GM11168 (cell line): ENCODE results near the gene MADD.

Source experiments
- in situ Hi-C: fragments of 300-500 bp; cut with MboI; formaldehyde crosslinking; loops from one replicate; pipeline ENCODE4 v1.12.0; 2022; ENCODE audit warnings: low sequenced_read_pairs; ENCODE audit not compliant: unreplicated experiment

Gene MADD

DNA sequence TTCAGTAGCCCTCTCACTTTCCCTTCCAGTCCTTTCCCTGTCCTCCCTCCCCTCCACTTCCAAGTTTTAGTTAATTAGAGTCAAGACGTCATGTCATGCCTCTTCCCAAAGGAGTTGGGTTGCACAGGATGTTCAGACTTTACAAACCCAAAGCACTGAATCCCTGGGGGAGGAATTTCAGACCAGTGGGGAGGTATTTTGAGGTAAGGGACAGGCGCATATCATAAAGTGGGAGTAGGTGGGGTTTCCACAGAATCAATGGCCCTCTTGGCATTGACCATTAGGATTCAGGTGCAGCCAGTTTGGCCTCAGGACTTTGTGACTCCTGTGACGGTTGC, 20.6 kb upstream of the MADD start:
- in situ Hi-C loops = no loop called here

DNA sequence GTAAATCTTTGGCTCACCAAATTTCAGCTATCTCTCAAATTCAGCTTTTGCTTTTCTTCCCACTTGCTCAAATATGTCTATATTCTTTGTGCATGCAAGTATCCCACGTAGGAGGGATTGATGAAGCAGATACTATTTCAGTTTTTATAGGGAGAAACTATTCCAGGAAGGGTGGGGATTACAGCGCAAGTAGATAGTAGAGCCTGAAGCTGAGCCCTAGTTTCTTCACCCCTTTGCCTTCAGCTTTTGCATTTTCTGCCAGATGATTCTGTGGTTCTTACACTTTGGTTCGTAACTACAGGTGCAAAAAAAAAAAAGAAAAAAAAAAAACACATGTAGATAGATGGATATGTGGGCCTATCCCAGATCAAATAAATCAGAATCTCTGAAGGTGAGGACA, 18.2 kb upstream of the MADD start:
- in situ Hi-C loops = no loop called here

DNA sequence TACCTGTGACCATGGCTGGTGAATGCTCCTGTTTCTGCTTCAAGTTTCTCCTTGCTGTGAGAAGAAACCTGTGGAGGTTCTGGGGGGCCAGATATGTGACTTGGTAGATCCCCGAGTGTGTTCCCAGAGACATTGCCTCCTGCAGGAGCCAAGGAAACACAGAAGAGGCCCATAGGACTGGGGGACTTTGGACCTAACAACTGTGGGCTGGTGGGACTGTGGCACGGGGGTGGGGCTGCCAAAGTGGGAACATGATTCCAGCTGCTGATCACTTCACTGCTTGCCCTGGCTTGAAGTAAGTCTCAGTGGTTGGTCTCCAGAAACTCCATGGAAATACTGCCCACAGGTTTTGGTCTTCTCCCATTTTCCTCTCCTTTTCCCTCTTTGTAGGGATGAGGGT, 16.3 kb upstream of the MADD start:
- in situ Hi-C loops = no loop called here

DNA sequence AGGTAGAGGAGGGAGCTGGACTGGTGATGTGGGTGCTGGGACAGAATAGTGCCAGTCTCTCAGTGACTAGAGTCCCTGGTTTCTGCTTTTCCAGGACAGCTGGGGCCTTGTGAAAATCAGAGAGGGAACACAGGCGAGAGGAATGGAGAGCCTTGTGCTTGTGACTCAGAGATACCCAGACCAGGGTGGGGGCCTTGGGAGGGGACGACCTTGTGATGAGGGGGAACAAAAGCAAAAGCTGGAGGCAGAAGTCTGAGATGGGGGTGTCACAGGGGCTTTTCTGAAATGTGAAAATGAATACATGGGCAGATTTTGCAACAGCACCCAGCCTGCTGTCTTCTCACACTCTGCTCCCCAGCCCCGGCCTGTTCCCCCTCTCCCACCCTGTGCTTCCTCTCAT, 15.5 kb upstream of the MADD start:
- in situ Hi-C loops = no loop called here

DNA sequence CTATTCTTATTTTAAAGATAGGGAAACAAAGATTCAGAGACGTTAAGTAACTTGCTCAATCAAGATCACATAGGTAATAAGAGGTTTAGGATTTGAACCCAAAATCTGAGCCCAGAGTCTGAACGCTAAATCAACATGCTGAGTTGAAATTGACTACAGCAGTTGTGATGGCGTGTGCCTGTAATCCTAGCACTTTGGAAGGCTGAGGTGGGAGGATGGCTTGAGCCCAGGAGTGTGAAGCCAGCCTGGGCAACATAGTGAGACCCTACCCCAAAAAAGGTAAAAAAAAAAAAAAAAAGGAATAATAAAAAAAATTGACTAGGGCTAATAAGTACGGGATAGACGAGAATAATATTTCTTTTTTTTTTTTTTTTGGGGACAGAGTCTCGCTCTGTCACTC, 13.6 kb upstream of the MADD start:
- in situ Hi-C loops = no loop called here

DNA sequence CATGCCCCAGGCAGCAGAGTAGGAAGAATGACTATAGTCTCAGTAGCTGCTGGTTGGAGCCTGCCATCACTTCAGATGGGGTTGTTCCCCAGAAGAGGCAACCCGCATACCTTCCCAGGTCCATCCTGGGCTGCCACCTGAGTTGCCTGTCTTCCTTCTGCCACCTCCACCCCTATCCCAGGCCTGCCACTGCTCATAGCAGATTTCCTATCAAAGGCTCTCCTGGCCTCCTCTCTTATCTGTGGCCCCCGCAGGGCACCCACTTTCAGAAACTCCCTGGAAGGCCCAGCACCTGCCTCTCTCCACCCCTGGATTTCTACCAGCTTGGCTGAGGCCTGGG, 12.8 kb upstream of the MADD start:
- in situ Hi-C loops = no loop called here

DNA sequence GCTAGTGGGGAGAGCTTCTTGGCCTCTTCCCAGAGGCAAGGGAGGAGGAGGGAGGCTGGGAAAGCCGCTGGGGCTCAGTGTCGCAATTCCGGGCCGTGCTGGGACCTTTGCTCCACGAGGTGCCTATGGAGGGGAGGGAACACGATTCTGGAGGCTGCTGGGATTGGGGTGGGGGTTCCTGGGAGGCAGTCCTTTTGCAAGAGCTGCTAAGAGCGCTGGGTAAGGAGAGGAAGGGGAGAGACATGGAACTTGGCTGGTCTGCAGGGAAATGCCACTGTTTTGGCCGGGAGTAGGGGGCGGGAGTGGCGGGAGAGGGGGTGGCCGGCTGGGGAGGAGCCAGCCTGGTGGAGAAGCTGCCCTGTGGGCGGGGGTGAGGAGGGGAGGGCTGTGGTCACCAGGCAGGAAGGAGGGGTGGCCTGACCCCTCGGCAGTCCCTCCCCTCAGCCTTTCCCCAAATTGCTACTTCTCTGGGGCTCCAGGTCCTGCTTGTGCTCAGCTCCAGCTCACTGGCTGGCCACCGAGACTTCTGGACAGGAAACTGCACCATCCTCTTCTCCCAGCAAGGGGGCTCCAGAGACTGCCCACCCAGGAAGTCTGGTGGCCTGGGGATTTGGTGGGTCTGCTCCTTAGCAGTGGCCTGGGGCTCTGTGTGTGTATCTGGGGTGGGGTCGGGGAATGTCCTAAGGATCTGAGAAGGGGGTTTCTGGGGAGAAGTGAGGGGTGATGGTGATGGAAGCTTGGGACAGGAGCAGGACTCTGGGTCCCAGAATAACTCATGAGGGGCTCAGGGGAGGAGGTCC, 12.2 kb upstream of the MADD start, which contains the start of gene NR1H3:
Gene NR1H3 (plus strand): TSS at position 480 of the 800 bp plus-strand sequence. CDS start 1,221 bp downstream, outside the sequence.
- in situ Hi-C loops = no loop called here

DNA sequence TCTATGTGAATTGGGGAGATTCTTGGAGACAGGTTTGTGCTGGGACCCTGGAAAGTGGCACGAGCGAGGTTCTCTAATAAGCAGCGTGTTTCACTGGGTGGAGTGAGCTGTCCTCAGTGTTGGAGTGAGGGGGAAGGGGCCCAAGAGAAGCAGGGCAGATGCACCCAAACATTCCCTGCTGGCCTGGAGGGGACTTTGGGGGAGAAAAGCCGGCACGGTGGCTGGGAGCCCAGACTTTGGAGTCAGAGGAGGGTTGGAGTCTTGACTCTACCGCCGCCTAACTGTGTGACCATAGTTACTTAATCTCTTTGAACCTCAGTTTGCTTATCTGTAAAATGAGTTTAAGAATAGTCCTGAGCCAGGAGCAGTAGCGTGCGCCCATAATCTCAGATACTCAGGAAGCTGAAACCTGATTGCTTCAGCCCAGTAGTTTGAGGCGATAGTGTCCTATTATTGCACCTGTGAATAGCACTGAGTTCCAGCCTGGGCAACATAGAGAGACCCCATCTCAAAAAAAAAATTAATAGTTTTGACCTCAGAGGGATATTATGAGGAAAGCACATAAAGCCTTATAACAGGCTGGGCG, 11.5 kb upstream of the MADD start:
- in situ Hi-C loops = no loop called here

DNA sequence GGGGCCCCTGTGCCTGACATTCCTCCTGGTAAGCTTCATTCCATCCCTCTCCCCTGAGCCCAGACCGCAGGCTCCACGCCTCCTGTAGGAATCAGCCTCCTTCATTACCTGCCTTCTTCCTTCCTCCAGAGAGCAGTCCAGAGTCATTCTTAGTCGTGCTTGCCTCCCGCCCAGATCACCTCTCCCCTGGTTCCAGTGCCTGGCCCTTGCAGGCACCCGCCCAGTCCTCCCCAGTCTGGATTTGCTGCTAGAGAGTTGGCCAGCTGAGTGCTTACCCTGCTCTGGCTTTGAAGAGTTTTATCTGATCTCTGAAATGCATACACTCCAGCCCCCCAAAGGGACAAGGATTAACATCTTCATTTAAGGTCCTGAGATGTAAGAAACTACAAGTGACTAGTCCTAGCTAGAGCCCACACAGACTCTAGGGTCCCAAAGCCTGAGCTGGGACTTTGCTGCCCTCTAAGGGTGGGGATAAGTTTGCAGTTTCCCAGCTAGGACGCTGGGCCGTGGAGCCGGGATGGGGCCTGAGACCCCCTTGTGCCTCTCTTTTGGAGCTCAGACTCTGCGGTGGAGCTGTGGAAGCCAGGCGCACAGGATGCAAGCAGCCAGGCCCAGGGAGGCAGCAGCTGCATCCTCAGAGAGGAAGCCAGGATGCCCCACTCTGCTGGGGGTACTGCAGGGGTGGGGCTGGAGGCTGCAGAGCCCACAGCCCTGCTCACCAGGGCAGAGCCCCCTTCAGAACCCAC, 10.5 kb upstream of the MADD start:
- in situ Hi-C loops = no loop called here

DNA sequence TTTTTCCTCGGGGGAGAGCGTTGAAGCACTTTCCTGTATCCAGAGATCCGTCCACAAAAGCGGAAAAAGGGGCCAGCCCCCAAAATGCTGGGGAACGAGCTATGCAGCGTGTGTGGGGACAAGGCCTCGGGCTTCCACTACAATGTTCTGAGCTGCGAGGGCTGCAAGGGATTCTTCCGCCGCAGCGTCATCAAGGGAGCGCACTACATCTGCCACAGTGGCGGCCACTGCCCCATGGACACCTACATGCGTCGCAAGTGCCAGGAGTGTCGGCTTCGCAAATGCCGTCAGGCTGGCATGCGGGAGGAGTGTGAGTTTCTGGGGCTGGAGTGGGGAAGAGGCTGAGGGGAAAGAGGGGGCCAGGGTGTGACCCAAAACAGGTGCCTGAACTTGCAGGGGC, 9.6 kb upstream of the MADD start:
- in situ Hi-C loops = loop anchor here (5.0 kb wide), 1 partner anchor 83 kb away; the partner anchor contains the start of gene ARFGAP2

DNA sequence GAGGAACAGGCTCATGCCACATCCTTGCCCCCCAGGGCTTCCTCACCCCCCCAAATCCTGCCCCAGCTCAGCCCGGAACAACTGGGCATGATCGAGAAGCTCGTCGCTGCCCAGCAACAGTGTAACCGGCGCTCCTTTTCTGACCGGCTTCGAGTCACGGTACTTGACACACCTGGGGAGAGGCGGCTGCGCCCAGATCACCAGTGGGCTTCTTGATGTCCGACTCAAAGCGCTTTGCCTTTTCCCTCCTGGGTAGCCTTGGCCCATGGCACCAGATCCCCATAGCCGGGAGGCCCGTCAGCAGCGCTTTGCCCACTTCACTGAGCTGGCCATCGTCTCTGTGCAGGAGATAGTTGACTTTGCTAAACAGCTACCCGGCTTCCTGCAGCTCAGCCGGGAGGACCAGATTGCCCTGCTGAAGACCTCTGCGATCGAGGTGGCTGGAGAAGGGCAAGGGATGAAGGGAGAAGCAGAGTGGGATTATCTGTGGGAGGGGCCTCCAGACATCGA, 8.6 kb upstream of the MADD start:
- in situ Hi-C loops = loop anchor here (5.0 kb wide), 1 partner anchor 84 kb away; the partner anchor contains the start of gene ARFGAP2

DNA sequence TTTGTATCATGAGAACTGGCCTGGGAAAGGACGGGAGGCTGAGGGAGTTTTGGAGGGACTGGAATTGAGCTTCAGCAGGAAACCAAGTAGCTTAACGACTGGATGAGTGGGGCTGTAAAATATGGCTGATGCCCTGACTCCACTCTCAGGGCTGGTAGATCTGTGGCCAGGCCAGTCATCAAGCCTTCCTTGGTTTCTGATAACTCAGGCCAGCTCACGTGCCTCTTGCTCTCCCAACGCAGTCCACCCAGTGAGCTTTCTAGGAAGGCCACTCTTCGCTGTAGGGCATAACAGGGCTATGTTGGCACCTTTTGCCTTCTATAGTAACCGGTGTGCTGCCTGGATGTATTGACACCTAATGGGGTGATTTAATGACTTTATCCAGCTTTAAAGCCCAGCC, 5.8 kb upstream of the MADD start:
- in situ Hi-C loops = loop anchor here (5.0 kb wide), 1 partner anchor 87 kb away; the partner anchor contains the start of gene ARFGAP2

DNA sequence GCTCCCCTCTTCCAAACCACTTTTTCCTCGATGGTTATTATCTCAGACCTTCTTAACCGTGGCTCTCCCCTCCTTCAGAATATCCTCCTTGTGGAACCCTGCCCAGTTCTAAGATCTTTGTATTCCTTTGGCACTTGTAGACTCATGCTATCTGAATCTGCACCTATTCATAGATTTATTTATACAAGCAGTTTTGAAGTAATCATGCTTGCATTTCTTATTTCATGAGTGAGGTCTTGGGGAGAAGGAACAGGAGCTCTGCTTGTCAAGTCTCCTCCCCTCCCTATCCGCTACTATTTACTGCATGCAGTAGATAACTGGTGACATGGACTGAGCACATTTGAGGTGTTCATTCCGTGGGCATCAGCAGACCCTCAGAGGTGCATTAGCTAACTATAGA, 5.4 kb upstream of the MADD start:
- in situ Hi-C loops = loop anchor here (5.0 kb wide), 1 partner anchor 87 kb away; the partner anchor contains the start of gene ARFGAP2

DNA sequence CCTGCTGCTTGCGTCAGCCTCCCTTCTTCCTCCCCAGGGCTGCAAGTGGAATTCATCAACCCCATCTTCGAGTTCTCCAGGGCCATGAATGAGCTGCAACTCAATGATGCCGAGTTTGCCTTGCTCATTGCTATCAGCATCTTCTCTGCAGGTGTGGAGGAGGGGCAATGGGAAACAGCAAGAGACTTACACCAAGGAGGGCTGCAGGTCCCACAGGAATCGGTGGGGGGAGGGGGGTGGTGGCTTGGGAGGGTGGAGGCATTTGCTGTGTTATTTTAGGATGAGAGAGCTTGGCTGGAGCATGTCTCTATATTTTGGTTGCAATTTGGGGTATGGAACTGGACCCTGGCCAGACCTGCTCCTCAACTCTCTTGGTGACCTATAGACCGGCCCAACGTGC, 2.1 kb upstream of the MADD start:
- in situ Hi-C loops = no loop called here

DNA sequence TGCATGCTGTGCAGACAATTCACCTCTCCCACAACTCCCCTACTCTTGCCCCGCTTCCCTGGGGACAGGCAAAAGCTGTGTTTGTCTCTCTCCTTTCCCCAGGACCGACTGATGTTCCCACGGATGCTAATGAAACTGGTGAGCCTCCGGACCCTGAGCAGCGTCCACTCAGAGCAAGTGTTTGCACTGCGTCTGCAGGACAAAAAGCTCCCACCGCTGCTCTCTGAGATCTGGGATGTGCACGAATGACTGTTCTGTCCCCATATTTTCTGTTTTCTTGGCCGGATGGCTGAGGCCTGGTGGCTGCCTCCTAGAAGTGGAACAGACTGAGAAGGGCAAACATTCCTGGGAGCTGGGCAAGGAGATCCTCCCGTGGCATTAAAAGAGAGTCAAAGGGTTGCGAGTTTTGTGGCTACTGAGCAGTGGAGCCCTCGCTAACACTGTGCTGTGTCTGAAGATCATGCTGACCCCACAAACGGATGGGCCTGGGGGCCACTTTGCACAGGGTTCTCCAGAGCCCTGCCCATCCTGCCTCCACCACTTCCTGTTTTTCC, 1.4 kb upstream of the MADD start:
- in situ Hi-C loops = no loop called here

DNA sequence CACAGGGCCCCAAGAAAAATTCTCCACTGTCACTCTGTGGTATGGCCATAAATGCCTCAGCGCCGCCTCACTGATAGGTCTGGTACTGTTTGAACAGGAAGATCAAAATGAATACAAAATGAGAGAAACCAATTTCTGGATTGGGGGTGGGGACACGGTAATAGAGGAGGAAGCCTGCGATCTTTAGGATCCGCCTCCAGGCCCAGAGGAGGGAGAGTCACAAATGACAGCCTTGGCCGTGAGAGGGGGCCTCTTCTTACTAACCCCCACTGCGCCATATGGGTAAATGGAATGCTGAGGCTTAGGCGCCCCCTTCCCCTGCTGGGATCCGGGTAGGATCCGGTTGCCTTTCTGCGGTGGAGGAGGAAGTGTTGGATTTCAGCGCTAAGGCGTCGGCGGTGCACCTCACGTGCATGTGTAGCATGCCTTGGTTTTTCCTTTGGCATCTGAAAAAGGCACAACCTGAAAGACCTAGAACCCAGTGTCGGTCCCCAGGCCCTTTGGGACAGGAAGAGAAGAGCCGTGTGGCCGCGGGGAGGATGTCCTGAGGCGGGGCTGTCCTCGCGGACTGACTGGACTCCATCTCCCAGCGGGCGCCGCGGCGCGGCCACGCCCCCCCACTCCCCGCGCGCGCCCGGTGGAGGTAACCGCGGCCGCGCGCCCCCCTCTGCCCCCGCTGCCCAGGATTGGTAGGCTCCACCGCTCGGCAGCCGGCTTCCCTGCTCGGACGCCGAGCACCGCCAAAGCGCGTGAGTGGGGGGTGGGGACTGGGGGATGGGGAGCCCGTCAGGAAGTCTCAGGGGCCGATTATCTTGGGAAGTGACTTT, 718 bp upstream of the MADD start:
- in situ Hi-C loops = no loop called here

DNA sequence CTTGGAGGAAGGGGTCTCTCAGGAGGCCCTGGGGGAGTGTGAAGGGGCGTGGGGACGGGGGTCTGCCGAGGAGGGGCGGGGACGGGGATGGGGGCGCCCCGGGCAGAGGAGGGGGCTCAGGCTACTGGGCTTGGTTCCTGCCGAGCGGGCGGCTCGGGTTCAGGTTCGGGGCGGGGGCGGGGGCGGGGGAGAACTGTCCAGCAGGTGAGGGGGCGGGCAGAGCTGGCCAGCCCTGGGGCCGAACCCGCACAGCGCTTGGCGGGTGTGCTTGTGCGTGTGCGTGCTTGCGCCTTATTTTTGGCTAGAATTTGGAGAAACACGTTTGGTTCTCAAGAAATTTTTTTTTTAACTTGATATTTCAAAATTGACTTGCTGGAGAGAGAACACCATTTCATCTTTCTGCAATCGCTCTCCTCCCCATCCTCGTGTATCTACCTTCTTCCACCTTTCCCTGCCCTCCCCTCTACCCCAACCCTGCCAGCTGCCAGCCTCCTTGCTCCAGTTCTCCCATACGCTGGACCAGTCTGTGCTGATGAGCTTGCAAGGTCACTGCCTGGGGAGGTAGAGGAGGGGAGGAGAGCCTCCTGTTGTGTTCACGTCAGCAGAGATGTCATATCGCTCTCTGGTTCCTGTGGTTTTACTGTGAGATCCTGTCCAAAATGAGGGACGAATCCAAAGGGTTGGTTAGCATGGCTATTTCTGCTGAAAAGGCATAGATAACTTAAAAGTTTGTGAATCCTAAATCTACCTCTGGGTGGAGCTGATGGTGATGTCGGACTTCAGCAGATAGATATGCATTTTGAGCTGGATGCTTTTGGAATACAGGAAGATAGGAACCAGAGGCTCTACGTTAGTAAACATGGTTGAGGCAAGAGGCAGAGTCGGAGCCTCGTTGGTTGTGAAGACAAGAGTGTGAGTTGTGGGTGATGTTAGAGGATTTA, 668 bp downstream of the MADD start:
- in situ Hi-C loops = no loop called here

DNA sequence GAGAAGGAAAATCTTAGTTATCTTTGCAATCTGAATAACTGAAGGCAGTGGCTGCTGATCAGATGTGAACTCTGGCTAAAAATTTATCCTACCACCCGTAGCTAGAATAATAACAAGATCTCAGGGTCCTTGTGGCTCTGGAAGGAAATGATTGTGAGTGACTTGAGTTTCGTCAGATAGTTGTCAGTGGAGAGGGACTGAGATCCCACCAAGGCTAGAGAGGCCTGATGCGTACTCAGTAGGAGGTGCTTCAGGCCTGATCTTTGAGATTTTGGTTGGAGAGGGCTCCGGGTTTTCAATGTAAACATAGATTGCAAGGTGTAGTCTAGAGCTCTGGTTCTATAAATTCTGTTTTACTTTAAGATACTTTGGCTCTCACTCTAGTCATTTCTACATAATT, 1.4 kb downstream of the MADD start:
- in situ Hi-C loops = no loop called here
